ENCODE measurements around the gene NSDHL. TPM values are rescaled to one million over a fixed set of nuclear protein-coding genes. Genes with fewer than 3 reads are reported as not detected.

The NSDHL gene
- 12.1 and 16.7 TPM in 2 replicates for total RNA-seq

DNA sequence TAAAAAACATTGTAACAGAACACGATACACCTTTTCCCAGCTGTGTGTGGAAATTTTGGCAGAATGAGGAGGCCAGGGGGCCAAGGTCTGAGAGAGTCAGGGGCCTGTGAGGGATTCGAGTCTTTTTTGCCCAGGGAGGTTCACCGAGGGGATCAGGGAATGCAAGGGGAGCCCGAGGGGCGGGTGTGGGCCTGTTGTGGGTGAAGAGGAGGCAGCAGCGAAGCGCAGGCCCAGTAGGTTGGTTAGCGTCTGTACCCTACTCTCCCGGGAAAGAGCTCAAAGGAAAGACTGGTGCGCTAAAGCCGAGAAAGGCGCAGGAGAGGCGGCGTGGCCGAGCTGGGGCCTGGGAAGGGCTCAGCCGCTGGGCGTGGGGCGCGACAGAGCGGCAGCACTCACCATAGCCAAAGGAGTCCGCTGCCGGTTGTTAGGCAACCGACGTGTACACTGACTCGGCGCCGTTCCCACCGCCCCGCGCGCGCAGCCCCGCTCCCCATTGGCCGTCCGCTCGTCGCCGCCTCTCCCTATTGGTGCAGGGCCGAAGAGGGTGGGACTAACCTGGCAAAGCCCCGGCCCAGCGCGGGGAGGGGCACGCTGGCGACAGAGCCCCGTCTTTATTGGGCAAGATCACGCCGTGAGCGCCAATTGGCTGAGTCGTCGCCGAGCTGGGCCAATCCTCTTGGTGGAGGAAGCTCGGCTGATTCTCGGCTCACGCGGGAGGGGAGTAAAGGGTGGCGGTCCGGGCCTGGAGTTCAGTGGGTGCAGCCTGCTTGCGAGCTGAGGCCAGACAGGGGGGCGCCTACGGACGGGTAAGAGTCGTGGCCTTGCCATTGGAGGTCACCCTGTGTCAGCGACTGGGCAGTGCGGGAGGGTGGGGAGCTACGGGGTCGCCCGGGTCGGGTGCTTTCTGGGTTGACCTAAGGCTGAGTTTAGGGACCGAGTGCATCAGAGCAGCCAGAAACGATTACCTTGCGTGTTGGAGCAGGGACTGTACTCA, at the start of gene NSDHL, which contains the start of gene CETN2:
Gene NSDHL (plus strand): TSS at position 752 of the 994 bp plus-strand sequence. CDS start 15,262 bp downstream, outside the sequence.
Gene CETN2 (minus strand): TSS at position 446 of the 994 bp plus-strand sequence. CDS start 47 bp downstream, at position 399.

DNA sequence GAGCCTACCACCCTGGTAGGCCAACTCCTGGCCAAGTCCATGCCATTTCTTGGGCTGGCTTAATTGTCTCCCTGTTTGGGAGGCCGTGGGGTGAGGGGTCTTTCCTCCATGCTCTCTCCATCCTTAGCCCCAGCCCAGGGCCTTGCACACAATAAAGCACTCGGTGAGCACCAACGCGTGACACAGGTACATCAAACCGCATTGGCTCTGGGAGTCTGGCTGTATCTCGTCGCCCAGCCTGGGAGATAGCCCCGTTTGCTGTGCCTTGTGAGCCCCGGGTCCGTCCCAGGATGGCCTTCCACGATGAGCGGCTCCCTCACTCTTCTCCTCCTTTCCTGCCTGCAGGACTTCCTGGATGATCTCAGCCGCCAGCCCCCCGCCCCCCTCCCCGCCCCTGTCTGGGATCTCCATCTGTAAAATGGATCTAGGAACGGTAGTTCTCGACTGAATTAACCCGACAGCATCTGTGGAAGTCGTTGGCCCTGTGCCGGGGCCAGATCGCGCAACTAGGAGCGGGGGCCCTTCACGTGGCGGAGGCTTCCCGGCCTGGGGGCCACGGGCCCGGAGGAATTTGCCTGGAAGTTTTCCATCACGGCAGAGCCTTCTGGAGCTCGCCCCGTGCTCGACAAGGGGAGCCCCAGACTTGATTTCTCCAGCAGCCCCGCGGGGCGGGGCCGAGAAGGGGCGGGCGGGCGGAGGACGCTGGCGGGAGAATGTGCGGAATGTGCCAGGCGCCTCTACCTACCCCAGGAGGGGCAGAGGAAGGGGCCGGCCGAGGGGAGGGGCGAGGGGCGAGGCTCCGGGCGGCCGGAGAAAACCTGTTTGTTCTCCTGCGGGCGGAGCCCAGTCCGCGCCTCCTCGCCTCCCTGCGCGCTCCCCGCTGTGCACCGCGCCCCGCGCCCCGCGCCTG, 66.6 kb downstream of the NSDHL start, which contains the start of gene ZNF185:
Gene ZNF185 (plus strand): TSS at position 846 of the 910 bp plus-strand sequence. CDS start 16,423 bp downstream, outside the sequence.

Other genes starting within 250 kb of the NSDHL start
- not detected in 2 replicates for gene GABRQ, start 193.2 kb upstream of the NSDHL start, total RNA-seq
- gene MAGEA3, start 132.3 kb upstream of the NSDHL start, total RNA-seq = not detected in 2 replicates
- gene CSAG2, start 121.8 kb upstream of the NSDHL start, total RNA-seq = not detected in 2 replicates
- not detected in 2 replicates for gene MAGEA2B, start 116.4 kb upstream of the NSDHL start, total RNA-seq
- gene CSAG1, start 97.3 kb upstream of the NSDHL start, total RNA-seq = not detected in 2 replicates
- not detected in 2 replicates for gene MAGEA12, start 97.3 kb upstream of the NSDHL start, total RNA-seq
- not detected in 2 replicates for gene MAGEA2, start 77.2 kb upstream of the NSDHL start, total RNA-seq
- not detected in 2 replicates for gene CSAG3, start 71.8 kb upstream of the NSDHL start, total RNA-seq
- gene MAGEA6, start 61.4 kb upstream of the NSDHL start, total RNA-seq = not detected in 2 replicates
- 21.7 and 26.0 TPM in 2 replicates for gene CETN2, start 306 bp upstream of the NSDHL start, total RNA-seq
- 21.7 and 27.8 TPM in 2 replicates for gene ZNF185, start 67.0 kb downstream of the NSDHL start, total RNA-seq
- gene PNMA5, start 163.1 kb downstream of the NSDHL start, total RNA-seq = not detected in 2 replicates
- gene PNMA3, start 225.4 kb downstream of the NSDHL start, total RNA-seq = not detected in 2 replicates
- 0.85 and 0.99 TPM in 2 replicates for gene PNMA6A, start 241.4 kb downstream of the NSDHL start, total RNA-seq

All from endothelial cell of coronary artery (primary cell).